GM23248 (cell line): ENCODE data around the gene ERC2. TPM values are rescaled to one million over a fixed set of nuclear protein-coding genes. Genes with fewer than 3 reads are reported as not detected.

Source experiments
- DNase-seq: peaks from one replicate; pipeline ENCODE4 v3.0.0-alpha.2; 2015
- H2AFZ ChIP-seq: fragments of 200-600 bp; sonication (generic); 2 replicates; pipeline ENCODE4 v1.6.1; 2016; ENCODE audit warnings: antibody characterized with exemption
- H3F3A ChIP-seq: fragments of 200-600 bp; sonication (generic); 2 replicates; pipeline ENCODE4 v1.6.1; 2016; ENCODE audit warnings: mild to moderate bottlenecking, antibody characterized with exemption, mixed run types; ENCODE audit not compliant: insufficient read depth
- H3K27ac ChIP-seq: fragments of 200-600 bp; sonication (generic); 2 replicates; pipeline ENCODE4 v1.5.1; 2016; ENCODE audit warnings: mild to moderate bottlenecking
- H3K27me3 ChIP-seq: fragments of 200-600 bp; sonication (generic); replicated peaks from 2 replicates; pipeline ENCODE4 v1.6.1; 2016; ENCODE audit warnings: mild to moderate bottlenecking; ENCODE audit not compliant: insufficient read depth
- H3K36me3 ChIP-seq: fragments of 200-600 bp; sonication (generic); 2 replicates; pipeline ENCODE4 v1.6.1; 2016; ENCODE audit warnings: low read depth, mild to moderate bottlenecking
- H3K4me1 ChIP-seq: fragments of 200-600 bp; sonication (generic); 2 replicates; pipeline ENCODE4 v1.6.1; 2016; ENCODE audit warnings: mild to moderate bottlenecking; ENCODE audit not compliant: insufficient read depth
- H3K4me2 ChIP-seq: fragments of 200-600 bp; sonication (generic); one replicate; pipeline ENCODE4 v1.6.1; 2016; ENCODE audit warnings: mild to moderate bottlenecking; ENCODE audit not compliant: unreplicated experiment
- H3K4me3 ChIP-seq: fragments of 200-600 bp; sonication (generic); 2 replicates; pipeline ENCODE4 v1.5.1; 2016; ENCODE audit warnings: mild to moderate bottlenecking
- H3K79me2 ChIP-seq: fragments of 200-600 bp; sonication (generic); 2 replicates; pipeline ENCODE4 v1.6.1; 2016; ENCODE audit warnings: mild to moderate bottlenecking; ENCODE audit not compliant: insufficient read depth
- H3K9ac ChIP-seq: fragments of 200-600 bp; sonication (generic); 2 replicates; pipeline ENCODE4 v1.6.1; 2016; ENCODE audit warnings: mild to moderate bottlenecking
- H3K9me2 ChIP-seq: fragments of 200-600 bp; sonication (generic); 2 replicates; pipeline ENCODE4 v1.6.1; 2016; ENCODE audit warnings: mixed run types, mild to moderate bottlenecking, moderate library complexity; ENCODE audit not compliant: insufficient read depth
- H3K9me3 ChIP-seq: fragments of 200-600 bp; sonication (generic); one replicate; pipeline ENCODE4 v1.6.1; 2017; ENCODE audit warnings: low read depth
- H4K20me1 ChIP-seq: fragments of 200-600 bp; sonication (generic); 2 replicates; pipeline ENCODE4 v1.6.0; 2016; ENCODE audit not compliant: insufficient read depth
- EZH2 ChIP-seq: fragments of 200-600 bp; sonication (generic); IDR thresholded peaks from 2 replicates; pipeline ENCODE4 v1.6.1; 2018; ENCODE audit warnings: antibody characterized with exemption, mild to moderate bottlenecking; ENCODE audit not compliant: insufficient read depth, poor library complexity, severe bottlenecking
- EZH2phosphoT487 ChIP-seq: fragments of 200-600 bp; sonication (generic); IDR thresholded peaks from 2 replicates; pipeline ENCODE4 v1.6.1; 2018; ENCODE audit warnings: antibody characterized with exemption, moderate library complexity, mild to moderate bottlenecking, low read depth; ENCODE audit not compliant: insufficient read depth
- WGBS, 2 experiments: methylation state at CpG; one replicate each; pipeline ENCODE4 v1.1.6; 2015 to 2017; ENCODE audit warnings: low lambda C conversion rate in 2 of 2, low coverage in 1 of 2; ENCODE audit errors: missing lambda C conversion rate in 2 of 2; 5-methylcytosine and 5-hydroxymethylcytosine counted together
- in situ Hi-C: fragments of 300-500 bp; cut with MboI; formaldehyde crosslinking; loops from 2 replicates; pipeline ENCODE4 v1.15.0; 2020
- polyA plus RNA-seq: library from polyadenylated mRNA; unstranded; fragments of >200 nt; fragmentation: Nextera tagmentation; extraction: Ambion mirVana; gene quantifications from 2 replicates; pipeline ENCODE4 v1.2.1, GENCODE V29; 2016
- total RNA-seq: library from RNA; depleted of rRNA; stranded (reverse); fragments of >200 nt; shearing (Covaris generic); gene quantifications from 2 replicates; pipeline ENCODE4 v1.2.3, GENCODE V29; 2014

The ERC2 gene
- total and polyA plus RNA-seq, 2 experiments from 2014 or later = not detected

DNA sequence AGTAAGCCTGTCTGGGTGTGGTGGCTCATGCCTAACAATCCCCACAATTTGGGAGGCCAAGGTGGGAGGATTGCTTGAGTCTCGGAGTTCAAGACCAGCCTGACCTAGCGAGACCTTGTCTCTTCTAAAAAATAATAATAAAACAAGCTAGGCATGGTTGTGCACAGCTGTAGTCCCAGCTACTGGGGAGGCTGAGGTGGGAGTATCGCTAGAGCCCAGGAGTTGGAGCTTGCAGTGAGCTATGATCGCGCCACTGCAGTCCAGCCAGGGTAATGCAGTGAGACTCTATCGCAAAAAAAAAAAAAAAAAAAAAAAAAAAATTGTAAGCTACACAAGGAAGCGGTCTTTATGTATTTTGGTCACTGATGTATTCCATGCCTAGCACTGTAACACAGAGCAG is 738.7 kb downstream of the ERC2 start:
- no peaks in the 10 kb centered on the region for H4K20me1 ChIP-seq
- H3K4me3 ChIP-seq = no peak overlapping the region
- no peaks in the 10 kb centered on the region for H3K9me2 ChIP-seq
- TF ChIP-seq EZH2 (no peak), EZH2phosphoT487 (no peak)
- no peak overlapping the region for H3K9ac ChIP-seq
- DNase-seq = no peak
- no peaks in the 10 kb centered on the region for H3K9me3 ChIP-seq
- H3K4me2 ChIP-seq = no peak overlapping the region
- H3K27ac ChIP-seq = no peak overlapping the region
- H3K4me1 ChIP-seq = no peaks in the 10 kb centered on the region
- H2AFZ ChIP-seq = no peak overlapping the region
- in situ Hi-C loops = loop anchor here (10.0 to 25.0 kb wide), 3 partner anchors 565 to 1292 kb away; no protein-coding TSS in a partner anchor
- no peaks in the 10 kb centered on the region for H3F3A ChIP-seq
- no peaks in the 10 kb centered on the region for H3K36me3 ChIP-seq
- peaks cover 26% of the 10 kb centered on the region; the same call in 1 of the 2 replicates for H3K27me3 ChIP-seq
- 45 to 47% methylated on average over 7 of the region's 7 CpGs for whole genome bisulfite sequencing, 2 experiments
- no peaks in the 10 kb centered on the region for H3K79me2 ChIP-seq

DNA sequence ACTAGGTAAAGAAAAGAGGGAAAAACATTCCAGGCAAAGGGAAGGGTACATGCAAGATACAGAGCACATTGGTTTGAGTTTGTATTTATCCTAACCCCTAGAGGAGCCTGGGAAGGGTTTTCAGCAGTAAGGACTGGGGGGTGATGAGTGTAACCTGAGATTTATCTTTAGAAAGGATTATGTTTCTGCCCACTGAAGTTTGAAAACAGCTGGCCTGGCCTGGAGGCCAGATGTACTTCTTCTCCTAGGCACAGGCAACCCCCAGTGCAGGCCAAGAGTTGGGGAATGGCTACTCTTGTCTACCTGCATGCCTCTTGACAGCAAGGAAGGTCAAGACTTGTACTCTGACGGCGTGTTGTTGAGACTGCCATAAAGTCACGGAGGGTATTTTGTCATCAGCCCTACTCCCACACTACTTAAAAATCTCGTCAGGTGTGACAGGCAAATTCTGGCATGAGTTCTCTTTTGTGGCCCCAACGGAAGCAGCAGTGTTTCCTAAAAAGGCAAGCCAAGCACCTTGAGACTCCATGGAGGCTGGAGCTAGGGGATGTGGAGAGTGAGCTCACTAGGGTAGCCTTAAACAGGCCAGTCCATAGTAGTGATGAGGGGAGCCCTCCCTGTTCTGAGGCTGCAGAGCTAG is 739.7 kb downstream of the ERC2 start:
- Histone ChIP-seq H3K79me2 (no peaks in the 10 kb centered on the region), H3K4me2 (no peak overlapping the region), H3K4me3 (no peak overlapping the region), H3K9ac (no peak overlapping the region), H3K9me3 (no peaks in the 10 kb centered on the region), H3K9me2 (no peaks in the 10 kb centered on the region), H3K4me1 (no peaks in the 10 kb centered on the region), H3F3A (no peaks in the 10 kb centered on the region), H3K27ac (no peak overlapping the region), H4K20me1 (no peaks in the 10 kb centered on the region), H3K36me3 (no peaks in the 10 kb centered on the region), H2AFZ (no peak overlapping the region), H3K27me3 (peaks cover 20% of the 10 kb centered on the region; the same call in 1 of the 2 replicates)
- WGBS, 2 experiments = 44 to 57% methylated on average over 5 of the region's 5 CpGs
- in situ Hi-C loops = loop anchor here (10.0 to 25.0 kb wide), 3 partner anchors 564 to 1291 kb away; no protein-coding TSS in a partner anchor
- TF ChIP-seq EZH2phosphoT487 (no peak), EZH2 (no peak)
- no peak for DNase-seq

DNA sequence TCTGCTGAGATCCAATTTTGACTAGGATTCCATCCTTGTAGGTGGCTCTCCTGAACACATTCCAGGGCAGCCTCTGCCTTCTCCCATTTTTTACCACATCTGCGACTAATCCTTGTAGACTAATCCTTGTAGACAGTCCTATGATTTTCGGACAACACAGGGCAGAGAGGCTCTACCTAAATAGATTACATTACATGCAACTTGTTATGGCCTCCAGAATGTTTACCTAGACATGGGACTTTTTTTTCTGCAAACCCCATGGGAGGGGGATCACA is 741.8 kb downstream of the ERC2 start:
- no peak overlapping the region for H2AFZ ChIP-seq
- TF ChIP-seq EZH2phosphoT487 = no peak
- no peak for TF ChIP-seq EZH2
- 58 to 61% methylated on average over 2 of the region's 2 CpGs for WGBS, 2 experiments
- in situ Hi-C loops = loop anchor here (10.0 to 25.0 kb wide), 3 partner anchors 562 to 1289 kb away; no protein-coding TSS in a partner anchor
- H3F3A ChIP-seq = no peaks in the 10 kb centered on the region
- no peak overlapping the region for H3K4me3 ChIP-seq
- 0 out of 2 replicates have a peak, but pooled peaks cover 6% of the 10 kb centered on the region for H3K4me1 ChIP-seq
- no peaks in the 10 kb centered on the region for H3K9me3 ChIP-seq
- H4K20me1 ChIP-seq = no peaks in the 10 kb centered on the region
- H3K9me2 ChIP-seq = no peaks in the 10 kb centered on the region
- no peaks in the 10 kb centered on the region for H3K36me3 ChIP-seq
- no peak overlapping the region for H3K4me2 ChIP-seq
- H3K27ac ChIP-seq = no peak overlapping the region
- H3K79me2 ChIP-seq = no peaks in the 10 kb centered on the region
- DNase-seq = no peak
- peaks cover 4% of the 10 kb centered on the region; the same call in 1 of the 2 replicates for H3K27me3 ChIP-seq
- H3K9ac ChIP-seq = no peak overlapping the region

DNA sequence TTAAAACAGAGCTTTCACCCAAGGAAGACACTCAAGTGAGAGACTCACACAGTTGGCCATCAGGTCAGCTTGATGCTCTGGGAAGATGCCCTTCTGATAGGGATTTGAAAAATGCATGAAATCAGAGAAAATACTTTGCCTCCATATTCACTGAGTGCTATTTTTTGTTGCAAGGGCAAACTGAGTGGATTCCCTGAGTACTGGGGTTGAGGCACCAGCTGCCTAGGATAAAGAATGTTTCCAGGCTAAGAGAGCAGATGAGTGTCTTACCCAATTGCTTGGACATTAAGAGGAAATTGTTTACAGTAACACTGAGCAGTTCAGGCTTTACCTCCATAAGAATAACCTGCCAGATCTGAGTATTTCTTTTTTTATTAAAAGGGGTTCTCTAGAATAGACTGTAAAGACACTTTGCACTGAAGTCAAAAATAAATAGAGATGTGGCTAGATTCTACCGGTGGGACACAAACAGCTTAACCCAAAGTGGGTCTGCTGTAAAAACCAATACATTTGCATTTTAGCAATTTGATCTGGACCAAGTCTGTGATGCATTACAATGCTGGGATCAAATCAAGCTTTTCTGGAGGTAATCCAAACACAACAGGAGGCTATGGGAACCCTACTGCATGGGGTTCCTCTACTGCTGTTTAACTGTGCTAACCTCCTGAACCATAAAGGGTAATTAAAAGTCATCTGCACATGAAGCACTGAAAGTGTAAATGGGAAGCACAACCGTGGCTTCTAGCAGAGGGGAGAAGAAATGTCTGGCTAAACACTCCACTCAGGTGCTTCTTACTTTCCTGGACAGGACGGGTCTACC is 742.4 kb downstream of the ERC2 start:
- no peak overlapping the region for H2AFZ ChIP-seq
- no peaks in the 10 kb centered on the region for H3K79me2 ChIP-seq
- no peak for TF ChIP-seq EZH2
- WGBS, 2 experiments = 16 to 19% methylated on average over 3 of the region's 3 CpGs
- H3K9me3 ChIP-seq = no peaks in the 10 kb centered on the region
- no peak for DNase-seq
- no peaks in the 10 kb centered on the region for H3K36me3 ChIP-seq
- H3F3A ChIP-seq = no peaks in the 10 kb centered on the region
- no peak overlapping the region for H3K4me3 ChIP-seq
- no peaks in the 10 kb centered on the region for H3K9me2 ChIP-seq
- in situ Hi-C loops = loop anchor here (10.0 to 25.0 kb wide), 3 partner anchors 561 to 1289 kb away; no protein-coding TSS in a partner anchor
- H3K27me3 ChIP-seq = no peaks in the 10 kb centered on the region
- H3K27ac ChIP-seq = no peak overlapping the region
- H3K4me2 ChIP-seq = no peak overlapping the region
- H4K20me1 ChIP-seq = no peaks in the 10 kb centered on the region
- no peak overlapping the region for H3K9ac ChIP-seq
- H3K4me1 ChIP-seq = 0 out of 2 replicates have a peak, but pooled peaks cover 6% of the 10 kb centered on the region
